Umbilical cord (tissue), 2 donors: ENCODE data around the gene TEX44. TPM values are rescaled to one million over a fixed set of nuclear protein-coding genes. Genes with fewer than 3 reads are reported as not detected.
"Not testable (repeated sequence)": the region's sequence is repeated elsewhere in the genome, so short reads cannot be mapped to it uniquely, and the experiment has no call there.

Experiments used
- DNase-seq: peaks from one replicate; pipeline ENCODE4 v3.0.0-alpha.2; 2015; ENCODE audit warnings: low spot score
- total RNA-seq: library from RNA; depleted of rRNA; stranded (reverse); fragments of >200 nt; gene quantifications from one replicate; pipeline ENCODE4 v1.2.3, GENCODE V29; 2014; ENCODE audit warnings: low replicate concordance; ENCODE audit not compliant: insufficient read depth

TEX44 gene
- total RNA-seq, 1 donor from 2014 or later, result 0.48 TPM

DNA sequence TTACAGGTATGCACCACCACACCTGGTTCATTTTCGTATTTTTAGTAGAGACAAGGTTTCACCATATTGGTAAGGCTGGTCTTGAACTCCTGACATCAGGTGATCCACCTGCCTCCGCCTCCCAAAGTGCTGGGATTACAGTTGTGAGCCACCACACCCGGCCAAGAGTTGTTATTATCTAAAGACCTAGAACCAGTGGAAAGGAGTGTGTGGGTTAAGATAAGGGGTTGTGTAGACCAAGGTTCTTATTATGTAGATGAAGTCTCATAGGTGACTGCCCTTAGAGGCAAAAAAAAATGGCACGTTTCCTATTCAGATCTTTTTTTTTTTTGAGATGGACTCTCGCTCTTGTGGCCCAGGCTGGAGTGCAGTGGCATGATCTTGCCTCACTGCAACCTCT, 21.7 kb upstream of the TEX44 start:
- DNase-seq, result not testable (repeated sequence)

DNA sequence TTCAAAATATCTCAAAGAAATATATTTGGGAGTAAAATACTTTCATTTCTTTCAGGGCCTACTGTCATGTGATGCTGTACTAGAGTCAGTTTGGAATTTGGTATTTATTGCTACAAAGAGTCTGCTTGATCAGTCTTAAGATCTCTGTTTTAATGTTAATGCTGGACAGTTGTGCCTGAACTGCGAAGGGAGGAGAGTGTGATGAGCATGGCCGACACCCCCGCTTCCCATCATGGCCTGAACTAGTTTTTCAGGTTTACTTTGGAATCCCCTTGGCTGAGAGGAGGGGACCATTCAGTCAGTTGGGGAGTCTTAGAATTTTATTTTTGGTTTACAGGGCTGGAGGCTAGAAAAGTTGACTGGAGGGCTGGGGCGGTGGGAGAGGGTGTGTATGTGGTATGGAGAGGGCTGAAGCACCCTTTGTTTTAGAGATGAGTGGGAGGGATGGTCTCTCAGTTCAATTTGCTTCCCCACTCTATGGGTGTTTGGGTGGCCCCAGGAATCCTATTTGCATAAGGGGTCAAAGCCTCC, 20.9 kb upstream of the TEX44 start:
- DNase-seq, result peak; percentile 54

DNA sequence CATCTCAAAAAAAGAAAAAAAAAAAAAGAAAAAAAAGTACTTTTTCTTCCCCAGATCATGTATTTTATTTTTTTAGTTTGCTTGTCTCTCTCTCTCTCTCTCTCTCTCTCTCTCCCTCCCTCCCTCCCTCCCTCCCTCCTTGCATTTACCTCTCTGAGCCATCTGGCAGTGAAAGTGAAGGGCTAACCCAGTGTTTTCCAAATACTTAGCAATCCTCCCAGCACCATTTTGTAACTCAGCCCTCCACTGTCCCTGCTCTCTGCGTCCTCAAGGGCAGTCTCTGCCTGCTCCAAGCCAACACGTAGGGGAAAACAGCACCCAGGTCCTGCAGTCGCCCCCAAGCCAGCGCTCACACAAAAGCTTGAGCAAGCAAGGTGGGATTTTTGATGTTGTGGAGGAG, 19.6 kb upstream of the TEX44 start:
- no peak for DNase-seq

GRCh38 chr2:231573698-231574421, 18.8 kb upstream of the TEX44 start:
- DNase-seq, result no peak

DNA sequence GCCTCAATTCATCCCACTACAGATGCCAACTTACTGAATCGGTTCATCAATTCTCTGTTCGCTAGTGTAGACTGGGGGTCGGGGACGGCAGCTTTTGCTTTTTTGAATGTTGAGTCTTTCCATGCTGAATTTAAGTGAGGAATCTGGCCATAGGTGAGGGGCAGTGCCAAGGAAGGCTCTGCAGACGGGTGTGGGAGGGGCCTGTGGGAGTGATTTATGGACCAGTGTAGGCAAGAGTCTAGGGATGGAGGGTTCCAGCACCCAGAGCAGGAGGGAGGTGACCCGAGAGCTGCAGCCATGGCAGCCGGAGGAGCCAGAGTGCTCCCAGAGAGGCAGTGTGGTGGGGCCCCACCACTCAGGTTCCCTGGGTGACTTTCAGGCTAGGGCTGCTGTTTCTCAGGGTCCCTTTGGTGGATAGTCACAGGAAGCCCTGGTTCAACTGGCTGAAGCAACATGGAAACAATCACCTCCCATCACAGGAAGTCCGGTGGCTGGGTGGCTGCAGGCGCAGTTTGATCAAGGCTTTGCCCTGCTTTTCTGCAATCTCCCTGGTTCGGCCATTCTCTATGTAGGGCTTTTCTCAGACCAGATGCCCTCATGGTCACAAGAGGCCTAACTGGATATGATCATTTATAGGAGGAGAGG, 16.9 kb upstream of the TEX44 start:
- no peak for DNase-seq

GRCh38 chr2:231576465-231576864, 16.2 kb upstream of the TEX44 start:
- DNase-seq, result no peak

DNA sequence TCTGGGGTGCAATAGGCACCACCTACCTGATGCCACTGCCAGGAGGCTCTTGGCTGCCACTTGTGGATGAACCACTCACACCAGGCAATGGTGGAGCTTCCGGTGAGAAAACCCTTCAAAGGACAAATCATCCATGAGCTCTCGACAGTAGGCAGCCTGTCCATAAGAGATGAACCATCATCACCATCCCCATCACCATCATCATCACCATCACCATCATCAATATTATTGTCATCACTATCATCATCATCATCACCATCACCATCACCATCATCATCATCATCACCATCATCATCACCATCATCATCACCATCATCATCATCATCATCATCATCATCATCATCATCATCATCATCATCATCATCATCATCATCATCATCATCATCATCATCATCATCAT, 14.0 kb upstream of the TEX44 start:
- not testable (repeated sequence) for DNase-seq

- DNase-seq, result no peak
Measured at GRCh38 chr2:231579560-231579959, 13.1 kb upstream of the TEX44 start.

GRCh38 chr2:231581328-231581727, 11.3 kb upstream of the TEX44 start:
- DNase-seq, result no peak

DNA sequence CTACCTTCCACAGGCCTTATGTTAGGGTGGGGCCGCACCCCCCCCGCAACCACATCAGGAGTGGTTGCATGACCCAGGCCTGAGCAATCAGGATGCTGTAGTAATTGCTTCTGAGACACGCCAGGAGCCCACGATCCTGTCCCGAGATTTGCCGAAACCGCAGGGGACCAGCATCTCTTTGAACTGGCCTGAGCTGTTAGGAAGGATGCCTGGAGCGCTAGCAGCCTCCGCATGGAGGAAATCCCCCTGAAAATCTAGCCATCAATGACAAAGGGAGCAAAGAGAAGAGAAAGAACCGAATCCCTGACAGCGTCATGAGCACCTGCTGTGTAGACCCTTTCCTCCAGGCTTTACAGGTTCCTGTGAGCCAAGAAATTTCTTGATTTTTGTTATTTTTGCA, 8.7 kb upstream of the TEX44 start:
- DNase-seq, result no peak

DNA sequence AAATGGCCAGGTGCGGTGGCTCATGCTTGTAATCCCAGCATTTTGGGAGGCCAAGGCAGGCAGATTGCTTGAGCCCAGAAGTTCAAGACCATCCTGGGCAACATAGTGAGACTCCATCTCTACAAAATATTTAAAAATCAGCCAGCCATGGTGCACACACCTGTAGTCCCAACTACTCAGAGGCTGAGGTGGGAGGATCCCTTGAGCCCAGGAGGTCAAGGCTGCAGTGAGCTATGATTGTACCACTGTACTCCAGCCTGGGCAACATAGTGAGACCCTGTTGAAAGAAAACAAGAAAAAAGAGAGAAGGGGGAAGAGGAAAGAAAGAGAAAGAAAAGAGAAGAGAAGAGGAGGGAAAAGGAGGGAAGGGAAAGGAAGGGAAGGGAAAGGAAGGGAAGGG, 4.9 kb upstream of the TEX44 start:
- not testable (repeated sequence) for DNase-seq

- no peak for DNase-seq
Measured at GRCh38 chr2:231589656-231590055, 3.0 kb upstream of the TEX44 start.

- DNase-seq, result no peak
Measured at GRCh38 chr2:231590614-231591013, 2.0 kb upstream of the TEX44 start.

- no peak for DNase-seq
Measured at GRCh38 chr2:231593666-231594065, 1.0 kb downstream of the TEX44 start.

DNA sequence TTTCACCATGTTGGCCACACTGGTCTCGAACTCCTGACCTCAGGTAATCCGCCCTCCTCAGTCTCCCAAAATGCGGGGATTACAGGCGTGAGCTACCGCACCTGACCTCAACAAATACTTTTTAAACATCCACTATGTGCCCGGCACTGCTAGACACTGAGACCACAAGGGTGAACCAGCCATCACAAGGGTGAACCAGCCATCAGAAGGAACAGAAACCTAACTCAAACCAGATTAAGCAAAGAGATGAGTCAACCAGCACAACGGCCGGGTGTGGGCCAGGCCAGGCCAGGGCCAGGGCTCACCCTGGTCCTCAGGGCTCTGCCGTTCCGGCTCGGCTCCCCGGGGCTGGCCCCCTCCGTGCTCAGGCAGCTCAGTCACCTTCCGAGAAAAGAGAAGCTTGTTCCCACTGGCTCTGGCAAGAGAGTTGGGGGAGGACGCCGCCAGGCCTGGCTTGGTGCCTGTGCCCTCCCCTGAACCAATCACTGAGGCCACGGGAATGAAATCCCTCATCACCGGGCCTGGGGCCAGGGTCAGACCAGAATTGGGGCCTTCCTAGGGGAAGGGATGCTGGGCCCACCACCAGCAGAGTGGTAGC, 4.4 kb downstream of the TEX44 start:
- DNase-seq, result no peak

GRCh38 chr2:231597627-231598026, 5.0 kb downstream of the TEX44 start:
- no peak for DNase-seq

- DNase-seq, result no peak
Measured at GRCh38 chr2:231600619-231601355, 8.1 kb downstream of the TEX44 start.

DNA sequence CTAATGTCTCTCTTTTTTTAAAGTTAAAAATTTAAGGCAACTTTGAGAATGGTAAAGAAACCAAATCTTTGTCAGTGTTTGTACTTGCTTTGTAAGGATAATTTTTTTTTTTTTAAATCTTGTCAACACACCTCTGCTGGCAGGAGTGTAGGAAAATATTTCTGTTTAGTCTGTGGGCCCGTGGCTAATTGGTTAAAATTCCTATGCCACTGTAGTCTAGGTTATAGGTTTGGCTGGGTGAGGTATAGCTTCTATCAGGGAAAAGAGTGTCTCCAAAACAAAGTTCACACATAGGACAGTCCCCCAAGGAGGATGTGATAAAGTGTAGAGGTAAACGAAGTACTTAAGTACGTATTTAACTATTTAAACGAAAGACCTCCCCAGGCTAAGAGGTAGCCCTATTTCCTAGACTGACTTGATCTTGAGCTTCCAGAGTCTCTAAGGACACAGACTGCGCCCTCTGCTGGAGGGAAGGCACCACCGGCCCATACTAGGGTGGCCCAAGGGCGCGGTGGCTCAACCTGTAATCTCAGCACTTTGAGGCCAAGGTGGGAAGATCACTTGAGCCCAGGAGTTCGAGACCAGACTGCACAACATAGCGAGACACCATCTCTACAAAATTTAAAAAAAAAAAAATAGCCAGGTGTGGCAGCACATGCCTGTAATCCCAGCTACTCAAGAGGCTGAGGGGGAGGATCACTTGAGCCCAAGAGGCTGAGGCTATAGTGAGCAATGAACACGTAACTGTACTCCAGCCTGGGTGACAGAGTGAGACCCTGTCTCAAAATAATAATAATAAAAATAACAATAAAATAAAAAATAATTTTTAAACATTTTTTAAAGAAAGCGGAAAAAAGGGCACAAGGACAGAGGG, 8.9 kb downstream of the TEX44 start:
- DNase-seq, result peak; percentile 83

DNA sequence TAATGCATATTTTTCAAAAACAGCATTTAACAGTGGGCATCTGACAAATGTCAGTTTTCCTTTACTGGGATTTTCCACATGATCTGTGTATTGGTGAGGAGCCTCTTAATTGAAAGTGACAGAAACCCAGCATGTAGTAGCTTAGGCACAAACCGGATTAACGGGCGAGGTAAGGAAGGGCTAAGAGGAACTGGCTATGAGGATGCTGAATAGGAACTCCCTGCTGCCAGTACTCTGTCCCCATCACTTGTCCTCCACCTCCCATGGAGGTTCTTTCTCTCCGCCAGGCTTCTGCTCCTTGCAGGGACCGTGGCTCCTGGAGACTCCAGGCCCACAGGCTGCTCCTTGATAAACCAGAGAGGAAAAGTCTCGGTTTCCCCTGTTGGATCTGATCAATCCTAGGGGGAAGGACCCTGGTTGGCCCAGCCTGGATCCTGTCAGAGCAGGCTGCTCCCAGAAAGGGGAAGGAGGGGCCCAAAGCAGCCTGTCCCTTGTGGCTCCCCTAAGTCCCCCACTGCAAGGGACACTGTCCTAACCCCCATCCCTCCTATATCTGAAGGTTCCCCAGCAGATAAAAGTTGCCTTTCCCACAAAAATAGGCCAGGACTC, 10.3 kb downstream of the TEX44 start:
- no peak for DNase-seq

DNA sequence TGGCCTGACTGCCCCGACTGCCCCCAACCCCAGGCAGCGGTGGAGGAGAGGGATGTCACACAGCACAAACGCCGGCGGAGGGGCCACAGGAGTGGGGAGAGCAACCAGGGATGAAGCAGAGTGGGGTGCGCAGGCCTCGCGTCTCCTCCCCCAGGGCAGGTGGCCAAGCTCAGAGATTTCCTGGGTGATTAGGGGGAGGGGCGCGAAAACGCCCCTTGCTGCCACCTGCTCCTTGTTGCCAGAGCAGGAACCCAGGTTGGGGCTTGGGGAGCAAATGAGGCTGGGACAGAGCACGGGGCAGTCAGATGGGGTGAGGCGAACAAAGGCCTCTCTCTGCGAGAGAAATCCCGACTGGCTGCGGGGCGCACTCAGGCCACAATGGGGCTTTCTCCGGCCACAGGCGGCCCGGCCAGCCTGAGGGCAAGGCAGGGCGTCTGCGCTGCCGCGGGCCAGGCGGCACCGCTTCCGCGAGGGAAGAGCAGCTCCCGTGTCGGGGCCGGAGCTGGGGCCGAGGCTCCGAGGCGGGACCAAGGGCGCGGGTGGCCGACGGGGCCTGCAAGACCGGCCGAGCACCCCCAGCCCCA, 11.5 kb downstream of the TEX44 start:
- no peak for DNase-seq
